Breast epithelium (tissue), 4 donors: Measurements from ENCODE around the gene KERA. TPM values are rescaled to one million over a fixed set of nuclear protein-coding genes. Genes with fewer than 3 reads are reported as not detected.

Experiments
- DNase-seq, 2 donors: peaks; one replicate each; pipeline ENCODE4 v3.0.0-alpha.2; 2019; ENCODE audit warnings: low spot score in 2 of 2
- H3K27ac ChIP-seq, 2 donors: fragments of 200-600 bp; sonication (generic) in 1 of 2; one replicate each; pipeline ENCODE4 v1.5.1; 2016 to 2019; ENCODE audit warnings: mild to moderate bottlenecking in 1 of 2
- H3K27me3 ChIP-seq, 2 donors: fragments of 200-600 bp; sonication (generic) in 1 of 2; one replicate each; pipeline versions ENCODE4 v1.5.1 to v1.6.0; 2017 to 2019; ENCODE audit warnings: control low read depth in 1 of 2, mild to moderate bottlenecking in 1 of 2
- H3K36me3 ChIP-seq: fragments of 200-600 bp; one replicate; pipeline ENCODE4 v1.5.1; 2019
- H3K4me1 ChIP-seq, 2 donors: fragments of 200-600 bp; sonication (generic); one replicate each; pipeline ENCODE4 v1.5.1; 2016 to 2019; ENCODE audit warnings: control low read depth in 1 of 2
- H3K4me3 ChIP-seq, 3 donors: fragments of 200-600 bp; sonication (generic); 1 replicate in 2 of 3; 2 replicates in 1 of 3; pipeline ENCODE4 v1.5.1; 2016 to 2019; ENCODE audit warnings: mild to moderate bottlenecking in 3 of 3, moderate library complexity in 2 of 3
- H3K9me3 ChIP-seq, 2 donors: fragments of 200-600 bp; sonication (generic) in 1 of 2; one replicate each; pipeline ENCODE4 v1.5.1; 2016 to 2019; ENCODE audit warnings: control low read depth in 1 of 2
- CTCF ChIP-seq, 3 donors: fragments of 450-650 bp; IDR thresholded peaks; one replicate each; pipeline ENCODE4 v1.5.1; 2016 to 2017; ENCODE audit warnings: antibody characterized with exemption in 3 of 3, mild to moderate bottlenecking in 3 of 3, moderate library complexity in 3 of 3
- POLR2A ChIP-seq: fragments of 450-650 bp; IDR thresholded peaks from one replicate; pipeline ENCODE4 v1.6.1; 2016; ENCODE audit warnings: antibody characterized with exemption, mild to moderate bottlenecking, moderate library complexity
- POLR2AphosphoS5 ChIP-seq, 3 donors: sonication (generic); formaldehyde crosslinking; IDR thresholded peaks; one replicate each; pipeline ENCODE4 v1.6.1; 2017; ENCODE audit warnings: antibody characterized with exemption in 3 of 3
- intact Hi-C: fragments of 100-400 bp; cut with DNase I; formaldehyde crosslinking; loops from one replicate; pipeline ENCODE4 v1.15.1; 2023; ENCODE audit warnings: low total_unique reads
- total RNA-seq, 3 donors: library from RNA; depleted of rRNA; stranded (reverse); fragments of >200 nt; gene quantifications; one replicate each; pipeline ENCODE4 v1.1.0, GENCODE V29; 2016

KERA gene
- total RNA-seq, 3 donors from 2014 or later: 0.15 to 0.33 TPM; not detected in 1

- Histone ChIP-seq H3K4me1 (no peaks in the 10 kb centered on the region), H3K27ac (no peak overlapping the region), H3K27me3 (no peaks in the 10 kb centered on the region), H3K36me3 (no peaks in the 10 kb centered on the region), H3K4me3 (no peak overlapping the region), H3K9me3 (no peaks in the 10 kb centered on the region)
- DNase-seq: no peak
- TF ChIP-seq POLR2A: no peak
- TF ChIP-seq CTCF (IDR thresholded peaks at IDR 0.05): no peak
- TF ChIP-seq POLR2AphosphoS5 (IDR thresholded peaks at IDR 0.05): no peak
- intact Hi-C loops: no loop called here
Measured at GRCh38 chr12:91003737-91004136, 54.1 kb downstream of the KERA start.

- Histone ChIP-seq H3K9me3 (no peaks in the 10 kb centered on the region), H3K27ac (no peak overlapping the region), H3K4me3 (no peak overlapping the region), H3K27me3 (no peaks in the 10 kb centered on the region), H3K36me3 (no peaks in the 10 kb centered on the region), H3K4me1 (no peaks in the 10 kb centered on the region)
- TF ChIP-seq POLR2AphosphoS5 (IDR thresholded peaks at IDR 0.05): no peak
- intact Hi-C loops: no loop called here
- DNase-seq: no peak
Measured at GRCh38 chr12:91001306-91001705, 56.5 kb downstream of the KERA start.

Other genes with a start within 250 kb of the KERA start
- gene CCER1, start 102.8 kb downstream of the KERA start, total RNA-seq: not detected
- not detected for gene EPYC, start 53.1 kb downstream of the KERA start, total RNA-seq
- gene LUM, start 53.5 kb upstream of the KERA start, total RNA-seq: 100 to 1,000 TPM; 180 to 449 (median 183) TPM
- gene DCN, start 124.8 kb upstream of the KERA start, total RNA-seq: 1,000 to 10,000 TPM; 1,081 to 4,374 (median 1,702) TPM